NCI-H510A (cell line): Measurements from ENCODE around the gene CELSR2.
A peak's percentile ranks its signal among the peaks of the same experiment; 100 is the strongest.
"Not testable (repeated sequence)": the region's sequence is repeated elsewhere in the genome, so short reads cannot be mapped to it uniquely, and the experiment has no call there.

Source experiments
- DNase-seq: peaks from one replicate; lab custom pipeline; 2025; lab: John Stamatoyannopoulos, UW

The CELSR2 gene, protein sequence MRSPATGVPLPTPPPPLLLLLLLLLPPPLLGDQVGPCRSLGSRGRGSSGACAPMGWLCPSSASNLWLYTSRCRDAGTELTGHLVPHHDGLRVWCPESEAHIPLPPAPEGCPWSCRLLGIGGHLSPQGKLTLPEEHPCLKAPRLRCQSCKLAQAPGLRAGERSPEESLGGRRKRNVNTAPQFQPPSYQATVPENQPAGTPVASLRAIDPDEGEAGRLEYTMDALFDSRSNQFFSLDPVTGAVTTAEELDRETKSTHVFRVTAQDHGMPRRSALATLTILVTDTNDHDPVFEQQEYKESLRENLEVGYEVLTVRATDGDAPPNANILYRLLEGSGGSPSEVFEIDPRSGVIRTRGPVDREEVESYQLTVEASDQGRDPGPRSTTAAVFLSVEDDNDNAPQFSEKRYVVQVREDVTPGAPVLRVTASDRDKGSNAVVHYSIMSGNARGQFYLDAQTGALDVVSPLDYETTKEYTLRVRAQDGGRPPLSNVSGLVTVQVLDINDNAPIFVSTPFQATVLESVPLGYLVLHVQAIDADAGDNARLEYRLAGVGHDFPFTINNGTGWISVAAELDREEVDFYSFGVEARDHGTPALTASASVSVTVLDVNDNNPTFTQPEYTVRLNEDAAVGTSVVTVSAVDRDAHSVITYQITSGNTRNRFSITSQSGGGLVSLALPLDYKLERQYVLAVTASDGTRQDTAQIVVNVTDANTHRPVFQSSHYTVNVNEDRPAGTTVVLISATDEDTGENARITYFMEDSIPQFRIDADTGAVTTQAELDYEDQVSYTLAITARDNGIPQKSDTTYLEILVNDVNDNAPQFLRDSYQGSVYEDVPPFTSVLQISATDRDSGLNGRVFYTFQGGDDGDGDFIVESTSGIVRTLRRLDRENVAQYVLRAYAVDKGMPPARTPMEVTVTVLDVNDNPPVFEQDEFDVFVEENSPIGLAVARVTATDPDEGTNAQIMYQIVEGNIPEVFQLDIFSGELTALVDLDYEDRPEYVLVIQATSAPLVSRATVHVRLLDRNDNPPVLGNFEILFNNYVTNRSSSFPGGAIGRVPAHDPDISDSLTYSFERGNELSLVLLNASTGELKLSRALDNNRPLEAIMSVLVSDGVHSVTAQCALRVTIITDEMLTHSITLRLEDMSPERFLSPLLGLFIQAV (N-terminal part only)

DNA sequence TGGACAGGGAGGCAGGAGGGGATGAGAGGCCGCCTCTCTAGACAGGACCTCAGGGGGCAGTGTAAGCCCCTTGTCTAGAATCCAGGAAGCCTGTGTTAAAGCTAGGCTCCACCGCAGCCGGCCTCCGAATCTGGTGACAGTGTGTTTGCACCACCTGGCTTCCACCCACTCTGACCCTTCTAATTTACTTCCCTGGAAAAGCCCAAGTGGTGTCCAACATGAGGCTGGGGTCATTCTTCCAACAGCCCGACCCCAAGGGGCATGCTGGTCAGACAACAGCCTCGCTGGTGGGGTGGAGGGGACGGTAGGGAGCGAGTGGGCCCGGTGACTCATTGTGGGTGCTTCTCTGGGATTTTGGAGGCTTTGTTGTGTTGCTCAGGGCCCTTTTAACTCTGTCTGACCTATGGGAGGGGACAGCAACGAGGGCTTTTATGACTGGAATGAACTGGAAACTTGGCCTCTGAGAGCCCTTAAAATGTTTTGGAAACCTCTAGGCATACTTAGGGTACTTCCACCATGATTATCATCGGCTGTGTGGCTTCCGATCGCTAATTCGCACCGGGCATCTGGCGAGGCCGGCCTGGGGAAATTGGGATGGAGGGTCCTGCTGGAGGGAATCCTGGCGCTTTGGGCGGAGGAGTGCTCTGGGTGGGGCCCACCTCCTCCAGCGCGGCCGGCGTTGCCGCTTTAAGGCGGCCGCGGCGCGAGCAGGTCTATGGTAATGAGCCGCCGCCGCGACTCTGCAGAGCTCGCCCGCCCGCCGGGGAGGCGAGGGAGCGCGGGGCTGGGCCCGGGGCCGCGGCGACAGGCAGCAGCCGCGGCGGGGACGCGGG, at the start of gene CELSR2:
CELSR2 (plus strand) TSS at position 743 of the 833 bp plus-strand sequence. CDS start 541 bp downstream, outside the sequence.
- peak; percentile 69 for DNase-seq

DNA sequence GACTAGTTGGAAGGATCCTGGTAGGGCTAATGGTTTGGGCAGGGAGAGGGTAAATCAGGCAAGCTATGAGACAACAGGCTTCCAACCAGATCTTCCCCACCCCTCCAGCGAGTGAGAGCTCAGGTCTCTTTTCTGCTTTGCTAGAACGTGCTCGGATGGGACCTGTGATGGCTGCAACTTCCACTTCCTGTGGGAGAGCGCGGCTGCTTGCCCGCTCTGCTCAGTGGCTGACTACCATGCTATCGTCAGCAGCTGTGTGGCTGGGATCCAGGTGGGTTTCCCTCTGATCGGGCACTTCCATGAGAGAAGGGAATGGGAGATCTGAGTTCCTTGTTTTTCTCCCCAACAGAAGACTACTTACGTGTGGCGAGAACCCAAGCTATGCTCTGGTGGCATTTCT, 49.6 kb upstream of the CELSR2 start:
- DNase-seq = no peak

DNA sequence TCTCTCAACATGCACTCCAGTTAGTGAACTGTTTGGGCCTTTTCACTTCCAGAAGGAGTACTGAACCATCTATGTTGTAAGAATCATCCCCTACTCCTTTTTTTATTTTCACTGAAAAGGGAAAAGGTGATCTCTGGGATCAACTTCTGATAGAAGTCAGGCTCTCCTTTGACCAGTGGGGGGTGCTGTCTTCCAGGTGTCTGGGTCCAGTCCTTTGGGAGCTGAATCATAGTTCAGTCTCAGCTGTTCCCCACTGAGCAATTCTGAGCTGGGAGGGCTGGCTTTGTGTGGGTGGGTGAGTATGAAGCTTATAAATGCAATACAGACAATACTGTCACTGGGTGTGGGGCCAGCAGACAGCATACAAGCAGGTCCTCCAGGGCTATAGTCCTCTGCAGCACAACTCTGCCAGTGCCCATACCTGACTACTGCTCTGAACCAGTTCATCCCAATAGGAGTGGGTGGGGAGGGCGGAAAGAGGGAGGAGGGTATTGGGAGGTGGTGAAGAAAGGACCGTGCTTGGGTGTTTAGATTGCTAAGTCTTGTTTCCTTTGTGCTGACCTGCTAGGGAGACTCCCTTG, 48.1 kb upstream of the CELSR2 start:
- no peak for DNase-seq

DNA sequence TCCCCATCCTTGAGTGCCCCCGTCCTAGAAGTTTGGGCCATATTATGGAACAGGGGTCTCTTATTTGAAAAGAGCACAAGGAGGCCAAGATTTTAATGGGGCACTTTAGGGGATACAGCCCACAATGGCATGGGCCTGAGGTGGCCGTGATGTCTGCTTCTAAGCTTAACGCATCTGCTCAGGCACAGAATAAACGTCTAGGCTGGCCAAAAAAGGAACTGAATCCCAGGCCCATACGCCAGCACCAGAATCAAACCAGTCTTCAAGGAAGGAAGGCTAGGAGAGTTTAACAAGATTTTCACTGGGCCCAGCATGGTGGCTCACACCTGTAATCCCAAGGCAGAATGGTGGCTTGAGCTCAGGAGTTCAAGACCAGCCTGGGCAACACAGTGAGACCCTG, 44.9 kb upstream of the CELSR2 start:
- no peak for DNase-seq

DNA sequence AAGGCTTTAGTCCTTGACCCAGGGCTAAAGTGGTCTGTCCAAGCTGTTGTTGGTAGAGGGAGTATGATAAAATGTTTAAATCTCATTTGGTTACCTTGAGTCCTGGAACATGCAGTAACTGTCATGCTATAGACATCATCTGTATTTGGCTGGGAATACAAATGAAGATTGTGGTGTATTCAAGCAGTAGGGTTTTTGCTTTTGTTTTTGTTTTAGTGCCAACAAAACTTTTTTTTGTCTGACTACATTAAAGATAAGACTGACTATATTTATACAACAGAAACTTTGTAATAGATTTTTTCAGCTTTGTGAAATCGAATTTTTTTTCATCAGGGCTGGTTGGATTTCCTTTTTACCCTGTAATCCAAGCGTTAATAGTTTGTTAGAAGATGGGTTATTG, 43.0 kb upstream of the CELSR2 start:
- DNase-seq = no peak

DNA sequence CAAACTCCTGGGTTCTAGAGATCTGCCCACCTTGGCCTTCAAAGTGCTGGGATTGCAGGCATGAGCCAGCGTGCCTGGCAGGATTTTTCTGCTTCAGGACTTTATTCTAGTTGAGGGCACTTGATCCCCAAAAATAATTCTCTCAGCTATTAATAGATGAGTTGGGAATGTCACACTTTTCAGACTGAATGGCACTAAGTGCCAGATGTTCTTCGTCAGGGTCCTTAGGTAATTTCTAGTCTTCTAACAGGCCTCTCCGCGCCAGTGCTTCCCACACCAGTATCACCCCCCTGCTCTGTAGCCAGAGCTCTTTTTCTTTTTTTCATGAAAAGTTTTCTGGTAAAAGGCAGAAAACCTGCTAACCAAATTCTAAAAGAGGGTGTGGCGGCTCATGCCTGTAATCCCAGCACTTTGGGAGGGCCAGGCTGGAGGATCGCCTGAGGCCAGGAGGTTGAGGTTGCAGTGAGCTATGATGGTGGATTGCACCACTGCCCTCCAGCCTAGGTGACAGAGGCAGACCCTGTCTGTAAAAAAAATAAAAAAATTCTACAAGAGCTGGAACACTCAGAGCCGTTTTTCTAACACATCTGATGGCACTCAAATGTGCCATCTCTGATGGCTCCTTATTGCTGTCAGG, 41.8 kb upstream of the CELSR2 start:
- DNase-seq = no peak

DNA sequence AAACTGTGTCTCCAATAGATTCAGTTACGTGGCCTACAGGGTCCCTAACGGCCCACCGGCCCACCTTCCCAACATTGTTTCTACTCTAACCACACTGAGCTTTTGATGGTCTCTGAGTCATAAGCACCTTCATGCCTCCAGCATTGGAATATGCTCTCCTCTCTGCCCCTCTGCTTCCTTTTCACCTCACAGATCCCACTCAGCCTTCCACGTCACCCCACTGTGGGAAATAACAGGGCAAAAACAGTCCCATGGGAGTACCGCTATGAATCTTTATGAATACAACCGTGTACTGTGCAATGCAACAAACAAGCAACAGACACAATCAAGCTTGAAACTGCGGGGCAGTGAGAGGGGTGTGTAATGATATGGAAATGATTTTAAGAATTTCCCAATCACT, 40.9 kb upstream of the CELSR2 start:
- DNase-seq = no peak

DNA sequence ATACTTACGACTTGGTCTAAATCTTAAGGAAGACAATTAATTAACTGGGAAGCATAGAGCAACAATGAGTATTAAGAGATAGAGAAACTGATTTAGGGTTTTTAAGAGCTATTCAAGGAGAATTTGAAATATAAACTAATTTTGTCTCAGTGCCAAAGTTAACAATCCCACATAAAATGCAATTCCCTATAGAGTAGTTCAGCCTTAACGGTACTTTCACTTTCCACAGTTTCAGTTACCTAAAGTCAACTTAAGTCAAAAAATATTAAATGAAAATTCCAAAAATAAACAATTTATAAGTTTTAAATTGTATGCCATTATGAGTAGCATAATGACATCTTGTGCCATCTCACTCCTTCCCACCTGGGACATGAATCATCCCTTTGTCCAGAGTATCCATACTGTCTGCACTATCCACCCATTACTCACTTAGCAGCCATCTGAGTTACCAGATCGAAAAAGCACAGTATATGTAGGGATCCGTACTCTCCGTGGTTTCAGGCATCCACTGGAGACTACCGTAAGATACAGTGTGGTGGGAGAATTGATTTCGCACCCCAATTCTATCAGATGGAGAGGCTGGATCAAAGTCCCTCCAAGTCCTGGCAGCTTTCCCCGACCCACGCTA, 40.4 kb upstream of the CELSR2 start:
- no peak for DNase-seq

DNA sequence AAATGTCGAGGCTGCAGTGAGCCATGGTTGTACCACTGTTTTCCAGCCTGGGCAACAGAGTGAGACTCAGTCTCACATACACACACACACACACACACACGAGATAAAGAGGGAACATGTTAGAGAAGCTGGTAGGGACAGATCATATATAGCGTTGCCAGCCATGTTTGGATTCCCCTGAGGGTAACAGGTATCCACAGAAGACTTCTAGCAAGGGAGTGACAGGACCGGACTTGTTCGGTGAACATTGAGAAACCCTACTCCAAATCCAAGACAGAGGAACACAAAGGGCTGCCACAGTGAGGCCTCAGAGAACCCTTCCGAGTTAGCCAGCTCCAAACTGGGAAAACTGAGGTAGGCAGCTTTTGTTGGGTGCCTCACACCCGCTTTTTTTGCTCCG, 39.3 kb upstream of the CELSR2 start:
- DNase-seq = no peak

DNA sequence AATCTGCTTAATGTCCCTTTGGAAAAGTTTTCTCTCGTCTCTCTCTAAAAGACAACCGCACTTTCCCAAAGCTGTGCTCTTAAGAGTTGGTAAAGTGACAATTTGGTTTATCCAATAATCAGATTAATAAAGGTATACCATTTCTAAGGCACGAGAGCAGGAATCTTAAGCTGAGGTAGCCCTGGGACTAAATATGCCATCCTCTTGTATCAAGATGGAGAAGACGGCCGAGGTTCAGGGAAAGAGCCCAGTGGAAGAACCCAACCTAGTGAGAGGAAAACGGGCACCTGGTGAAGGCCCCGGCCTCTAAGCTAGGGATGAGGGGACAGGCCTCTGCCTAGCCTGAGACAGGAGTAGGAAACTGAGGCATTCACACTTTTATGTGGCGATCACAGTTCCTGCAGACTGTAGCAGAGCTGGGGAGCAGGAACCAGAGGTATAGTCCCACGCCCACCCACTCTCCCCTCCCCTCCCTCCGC, 36.0 kb upstream of the CELSR2 start:
- no peak for DNase-seq

DNA sequence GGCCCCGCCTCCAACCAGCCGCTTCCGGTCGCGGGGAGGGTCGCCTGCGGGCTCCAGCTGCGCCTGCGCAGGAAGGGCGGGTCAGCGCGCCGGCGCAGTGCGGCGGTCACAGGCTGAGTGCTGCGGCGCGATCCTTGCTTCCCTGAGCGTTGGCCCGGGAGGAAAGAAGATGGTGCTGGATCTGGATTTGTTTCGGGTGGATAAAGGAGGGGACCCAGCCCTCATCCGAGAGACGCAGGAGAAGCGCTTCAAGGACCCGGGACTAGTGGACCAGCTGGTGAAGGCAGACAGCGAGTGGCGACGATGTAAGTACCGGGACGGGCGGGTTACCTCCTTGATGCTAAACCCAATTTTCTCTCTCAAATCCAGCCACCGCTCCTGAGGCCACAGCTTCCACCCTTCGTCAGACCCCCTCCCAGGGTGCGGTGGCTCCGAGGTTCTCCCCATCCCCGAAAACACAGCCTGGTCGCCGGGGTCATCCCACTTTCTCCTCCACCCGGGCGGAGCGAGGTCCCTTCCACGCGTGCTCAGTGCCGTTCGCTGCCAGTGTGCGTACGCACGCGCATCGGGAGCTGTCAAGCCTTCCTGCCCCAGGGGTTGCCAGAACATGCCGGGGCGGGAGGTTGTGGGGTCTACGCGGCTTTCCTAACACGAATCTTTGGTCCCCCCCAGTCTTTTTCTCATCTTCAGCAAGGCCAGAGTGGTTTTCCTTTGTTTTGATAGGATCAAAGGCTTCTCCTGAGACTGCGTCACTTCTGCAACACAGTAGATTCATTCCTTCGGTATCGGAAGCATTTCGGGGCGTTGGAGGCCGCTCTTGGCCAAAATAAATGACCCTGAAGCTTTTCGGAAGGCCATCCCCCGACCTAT, 35.3 kb upstream of the CELSR2 start, which contains the start of gene SARS1:
SARS1 (plus strand) TSS at position 95 of the 870 bp plus-strand sequence; CDS start at position 170, 75 bp downstream.
- DNase-seq = peak; percentile 65

DNA sequence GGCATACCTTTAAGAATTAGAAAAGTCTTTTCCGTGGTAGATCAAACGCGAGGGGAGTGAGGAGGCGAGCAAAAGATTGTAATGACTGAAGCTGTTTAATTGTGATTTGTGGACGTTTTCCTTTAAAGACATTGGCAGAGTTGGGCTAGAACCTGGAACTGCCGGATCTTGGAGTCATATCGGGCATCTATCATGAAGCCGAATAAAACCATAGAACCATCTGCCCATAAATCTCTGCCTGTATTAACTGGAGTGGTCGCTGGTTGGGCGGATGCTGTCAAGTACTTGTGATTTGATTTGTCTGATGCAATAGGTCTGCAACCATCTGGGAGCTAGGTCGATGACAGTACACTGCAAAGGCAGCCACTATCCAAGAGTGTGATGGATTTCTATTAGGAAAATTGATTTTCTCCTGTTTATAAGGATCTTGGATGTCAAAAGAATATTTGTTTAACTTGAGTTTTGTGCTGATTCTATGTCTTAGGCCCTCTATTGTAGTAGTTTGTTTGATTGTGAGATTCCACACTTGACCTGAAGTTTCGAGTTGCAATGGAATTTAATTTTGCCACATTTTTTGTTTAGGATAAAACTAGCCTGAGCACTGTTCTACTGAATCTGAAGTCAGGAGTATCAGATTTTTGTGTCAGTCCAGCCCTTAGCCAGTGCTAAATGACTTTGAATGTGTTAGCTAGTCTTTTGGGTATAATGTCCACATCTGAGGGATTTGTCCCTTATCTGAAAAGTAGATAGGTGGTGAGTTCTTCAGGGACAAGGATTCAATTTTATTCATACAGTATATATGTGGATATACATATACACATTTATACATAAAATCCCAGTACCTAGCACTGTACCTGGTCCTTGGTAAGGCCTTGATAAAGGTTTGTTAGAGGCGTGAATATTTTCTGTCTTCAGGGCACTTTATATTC, 34.4 kb upstream of the CELSR2 start:
- DNase-seq = peak; percentile 62

DNA sequence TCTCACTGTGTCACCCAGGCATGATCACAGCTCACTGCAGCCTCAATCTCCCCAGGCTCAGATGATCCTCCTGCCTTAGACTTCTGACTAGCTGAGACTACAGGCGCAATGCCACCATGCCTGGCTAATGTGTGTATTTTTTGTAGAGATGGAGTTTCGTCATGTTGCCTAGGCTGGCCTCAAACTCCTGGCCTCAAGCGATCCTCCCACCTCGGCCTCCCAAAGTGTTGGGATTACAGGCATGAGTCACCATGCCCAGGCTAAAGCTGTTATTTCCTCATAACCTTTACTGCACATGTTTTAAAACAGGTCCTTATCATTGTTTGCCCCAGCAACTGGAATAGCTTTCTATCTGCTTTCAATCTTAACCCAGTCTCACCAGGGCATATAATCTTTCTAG, 32.7 kb upstream of the CELSR2 start:
- no peak for DNase-seq

DNA sequence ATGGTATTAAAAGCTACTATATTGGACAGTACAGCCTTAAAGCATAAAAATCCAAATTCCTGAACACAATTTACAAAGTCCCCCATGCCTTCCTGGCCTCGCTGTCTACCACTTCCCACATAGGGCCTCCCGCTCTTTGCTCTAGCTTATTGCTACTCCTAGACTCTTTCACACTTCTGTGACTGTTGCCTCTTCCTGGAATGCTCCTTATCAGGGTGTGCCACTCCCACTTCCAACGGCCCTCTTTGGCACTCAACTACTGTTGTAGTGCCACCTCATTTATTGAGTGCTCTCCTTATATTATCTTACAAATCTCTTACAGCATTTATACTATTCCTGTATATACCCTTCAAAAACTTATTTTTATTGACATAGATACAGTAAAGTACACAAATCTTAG, 30.8 kb upstream of the CELSR2 start:
- no peak for DNase-seq

DNA sequence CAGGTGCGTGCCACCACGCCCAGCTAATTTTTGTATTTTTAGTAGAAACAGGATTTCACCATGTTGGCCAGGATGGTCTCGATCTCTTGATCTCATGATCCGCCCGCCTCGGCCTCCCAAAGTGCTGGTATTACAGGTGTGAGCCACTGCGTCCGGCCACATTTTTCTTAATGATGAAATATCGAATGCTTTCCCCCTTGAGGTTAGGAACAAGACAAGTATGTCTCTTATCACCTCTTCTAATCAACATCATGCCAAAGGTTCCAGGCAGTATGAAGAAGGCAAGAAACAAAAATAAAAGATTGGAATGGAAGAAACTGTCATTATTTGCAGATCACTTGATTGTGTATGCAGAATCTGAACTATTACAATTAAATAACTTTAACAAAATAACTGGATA, 28.1 kb upstream of the CELSR2 start:
- not testable (repeated sequence) for DNase-seq

DNA sequence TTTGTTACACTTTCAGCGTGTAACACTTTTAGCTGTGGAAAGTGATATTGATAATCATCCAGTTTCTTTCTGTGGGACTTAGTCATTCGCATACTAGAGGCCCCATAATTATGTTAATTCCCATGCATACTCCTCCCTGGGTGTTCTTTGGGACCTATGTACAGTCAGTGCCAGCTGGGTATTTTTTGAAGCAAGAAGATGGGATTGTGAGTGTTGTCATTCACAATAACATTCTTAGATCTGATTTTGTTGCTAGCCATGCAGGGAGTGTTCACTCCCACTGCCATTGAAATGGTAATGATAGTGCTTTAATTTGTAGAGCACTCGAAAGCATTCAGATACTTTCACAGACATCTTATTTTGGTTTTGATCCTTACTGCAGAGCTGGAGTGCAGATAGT, 24.0 kb upstream of the CELSR2 start:
- DNase-seq = no peak

DNA sequence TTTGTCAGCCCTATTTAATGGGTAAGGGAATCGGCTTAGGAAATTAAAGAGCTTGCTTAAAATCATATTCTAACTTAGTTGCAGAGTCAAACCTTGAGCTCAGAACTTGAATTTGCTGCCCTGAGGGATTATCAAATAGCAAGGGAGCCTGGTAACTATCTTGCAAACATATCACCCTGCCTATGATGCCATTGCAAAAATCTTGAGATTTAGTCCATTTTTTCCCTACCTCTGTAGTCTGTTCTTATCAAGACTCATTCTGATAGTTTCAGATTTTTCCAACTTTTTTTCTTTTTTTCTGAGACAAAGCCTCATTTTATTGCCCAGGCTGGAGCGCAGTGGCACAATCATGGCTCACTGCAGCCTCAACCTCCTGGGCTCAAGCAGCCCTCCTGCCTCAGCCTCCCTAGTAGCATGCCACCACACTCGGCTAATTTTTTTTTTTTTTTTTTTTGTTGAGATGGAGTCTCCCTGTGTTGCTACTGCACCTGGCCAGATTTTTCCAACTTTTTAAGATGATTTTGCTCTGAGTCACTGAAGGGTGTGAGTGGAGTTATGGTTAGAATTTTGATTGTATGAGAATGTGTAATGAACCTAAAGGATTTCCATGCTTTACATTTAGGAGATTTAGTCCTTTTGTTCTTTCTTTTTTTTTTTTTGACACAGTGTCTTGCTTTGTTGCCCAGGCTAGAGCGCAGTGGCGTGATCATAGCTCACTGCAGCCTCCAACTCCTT, 23.5 kb upstream of the CELSR2 start:
- DNase-seq = no peak
